ENCODE measurements around the gene CTAG2.
A peak's percentile ranks its signal among the peaks of the same experiment; 100 is the strongest.
"Not testable (repeated sequence)": the region's sequence is repeated elsewhere in the genome, so short reads cannot be mapped to it uniquely, and the experiment has no call there.

CTAG2 gene
- total RNA-seq, result 0 to 1.6 (median 0) reads per million in 9 experiments

GRCh38 chrX:154653413-154653812 is at the start of gene CTAG2:
Gene CTAG2, minus strand, starts transcription at chrX:154653579. Its CDS starts 64 bp downstream, at chrX:154653515.
- H3K27me3 Mint-ChIP-seq; H3K4me1 Mint-ChIP-seq (ENCODE audit: low read depth in 2 of 2); H3K4me3 Mint-ChIP-seq; H3K36me3 Mint-ChIP-seq (ENCODE audit: insufficient read depth); ATAC-seq (replicated peaks); H3K27ac Mint-ChIP-seq; DNase-seq; H3K9me3 Mint-ChIP-seq: not testable (repeated sequence)

- no peaks in the 10 kb centered on the region for H3K9me3 Mint-ChIP-seq
- no peak for ATAC-seq (replicated peaks)
- no peak overlapping the region for H3K4me3 Mint-ChIP-seq
- DNase-seq, result no peak
- no peak overlapping the region for H3K27ac Mint-ChIP-seq
- H3K27me3 Mint-ChIP-seq, result no peaks in the 10 kb centered on the region
- H3K4me1 Mint-ChIP-seq (ENCODE audit: low read depth in 2 of 2), result peaks cover 18 to 25% of the 10 kb centered on the region in 2 donors
- H3K36me3 Mint-ChIP-seq (ENCODE audit: insufficient read depth), result peaks cover 53% of the 10 kb centered on the region
Observed at GRCh38 chrX:154698630-154699248, 45.4 kb upstream of the CTAG2 start.

- ATAC-seq (replicated peaks) (no peak), DNase-seq (no peak)
- peaks cover 45% of the 10 kb centered on the region for H3K36me3 Mint-ChIP-seq (ENCODE audit: insufficient read depth)
- H3K4me3 Mint-ChIP-seq, result no peak overlapping the region
- H3K27me3 Mint-ChIP-seq, result no peaks in the 10 kb centered on the region
- H3K4me1 Mint-ChIP-seq (ENCODE audit: low read depth in 2 of 2), result peaks cover 9 to 20% of the 10 kb centered on the region in 2 donors
- peak overlapping the region in 1 of 2 donors; percentile 41 for H3K27ac Mint-ChIP-seq
- no peaks in the 10 kb centered on the region for H3K9me3 Mint-ChIP-seq
Observed at GRCh38 chrX:154696676-154697045, 43.3 kb upstream of the CTAG2 start.

- H3K27me3 Mint-ChIP-seq, result no peaks in the 10 kb centered on the region
- H3K27ac Mint-ChIP-seq, result peak overlapping the region in 1 of 2 donors; percentile 41
- no peak overlapping the region for H3K4me3 Mint-ChIP-seq
- peaks cover 44% of the 10 kb centered on the region for H3K36me3 Mint-ChIP-seq (ENCODE audit: insufficient read depth)
- peaks cover 9 to 14% of the 10 kb centered on the region in 2 donors for H3K4me1 Mint-ChIP-seq (ENCODE audit: low read depth in 2 of 2)
- DNase-seq (no peak), ATAC-seq (replicated peaks) (no peak)
- H3K9me3 Mint-ChIP-seq, result no peaks in the 10 kb centered on the region
Observed at GRCh38 chrX:154695911-154696675, 42.7 kb upstream of the CTAG2 start.

GRCh38 chrX:154693394-154693793 is 40.0 kb upstream of the CTAG2 start:
- no peaks in the 10 kb centered on the region for H3K27me3 Mint-ChIP-seq
- ATAC-seq (replicated peaks), result no peak
- DNase-seq, result no peak
- peaks cover 38% of the 10 kb centered on the region for H3K36me3 Mint-ChIP-seq (ENCODE audit: insufficient read depth)
- H3K9me3 Mint-ChIP-seq, result no peaks in the 10 kb centered on the region
- H3K4me1 Mint-ChIP-seq (ENCODE audit: low read depth in 2 of 2), result peaks cover 1 to 9% of the 10 kb centered on the region in 2 donors
- no peak overlapping the region for H3K4me3 Mint-ChIP-seq
- peak overlapping the region in 1 of 2 donors; percentile 19 for H3K27ac Mint-ChIP-seq

GRCh38 chrX:154690438-154690837 is 37.1 kb upstream of the CTAG2 start:
- not testable (repeated sequence) for H3K4me3 Mint-ChIP-seq; H3K27me3 Mint-ChIP-seq; H3K27ac Mint-ChIP-seq; H3K9me3 Mint-ChIP-seq; ATAC-seq (replicated peaks); DNase-seq
- H3K4me1 Mint-ChIP-seq (ENCODE audit: low read depth in 2 of 2), result peaks cover 4 to 12% of the 10 kb centered on the region in 2 donors
- peaks cover 35% of the 10 kb centered on the region for H3K36me3 Mint-ChIP-seq (ENCODE audit: insufficient read depth)

GRCh38 chrX:154672084-154672483 is 18.7 kb upstream of the CTAG2 start:
- DNase-seq; H3K27me3 Mint-ChIP-seq; H3K4me3 Mint-ChIP-seq; H3K4me1 Mint-ChIP-seq (ENCODE audit: low read depth in 2 of 2); H3K27ac Mint-ChIP-seq; ATAC-seq (replicated peaks): not testable (repeated sequence)
- peaks cover 9 to 12% of the 10 kb centered on the region in 2 donors for H3K9me3 Mint-ChIP-seq
- H3K36me3 Mint-ChIP-seq (ENCODE audit: insufficient read depth), result peaks cover 15% of the 10 kb centered on the region

GRCh38 chrX:154670848-154671247 is 17.5 kb upstream of the CTAG2 start:
- H3K4me3 Mint-ChIP-seq; H3K27ac Mint-ChIP-seq; DNase-seq; ATAC-seq (replicated peaks); H3K4me1 Mint-ChIP-seq (ENCODE audit: low read depth in 2 of 2); H3K27me3 Mint-ChIP-seq: not testable (repeated sequence)
- peaks cover 9 to 12% of the 10 kb centered on the region in 2 donors for H3K9me3 Mint-ChIP-seq
- peaks cover 11% of the 10 kb centered on the region for H3K36me3 Mint-ChIP-seq (ENCODE audit: insufficient read depth)

GRCh38 chrX:154661899-154662298 is 8.5 kb upstream of the CTAG2 start:
- peak overlapping the region in 1 of 2 donors; percentile 49 for H3K27ac Mint-ChIP-seq
- H3K9me3 Mint-ChIP-seq, result no peaks in the 10 kb centered on the region
- DNase-seq (no peak), ATAC-seq (replicated peaks) (no peak)
- H3K36me3 Mint-ChIP-seq (ENCODE audit: insufficient read depth), result no peaks in the 10 kb centered on the region
- H3K4me3 Mint-ChIP-seq, result no peak overlapping the region
- no peaks in the 10 kb centered on the region for H3K4me1 Mint-ChIP-seq (ENCODE audit: low read depth in 2 of 2)
- no peaks in the 10 kb centered on the region for H3K27me3 Mint-ChIP-seq

GRCh38 chrX:154661170-154661569 is 7.8 kb upstream of the CTAG2 start:
- H3K4me3 Mint-ChIP-seq, result no peak overlapping the region
- no peaks in the 10 kb centered on the region for H3K27me3 Mint-ChIP-seq
- H3K9me3 Mint-ChIP-seq, result no peaks in the 10 kb centered on the region
- no peaks in the 10 kb centered on the region for H3K36me3 Mint-ChIP-seq (ENCODE audit: insufficient read depth)
- DNase-seq (no peak), ATAC-seq (replicated peaks) (no peak)
- no peaks in the 10 kb centered on the region for H3K4me1 Mint-ChIP-seq (ENCODE audit: low read depth in 2 of 2)
- no peak overlapping the region for H3K27ac Mint-ChIP-seq

- DNase-seq, result no peak
- Mint-ChIP-seq H3K36me3 (ENCODE audit: insufficient read depth) (no peaks in the 10 kb centered on the region), H3K27me3 (no peaks in the 10 kb centered on the region), H3K9me3 (no peaks in the 10 kb centered on the region), H3K27ac (no peak overlapping the region), H3K4me1 (ENCODE audit: low read depth in 2 of 2) (no peaks in the 10 kb centered on the region), H3K4me3 (no peak overlapping the region)
- ATAC-seq (replicated peaks), result no peak
Observed at GRCh38 chrX:154660541-154660940, 7.2 kb upstream of the CTAG2 start.

GRCh38 chrX:154658957-154659356 is 5.6 kb upstream of the CTAG2 start:
- no peak for ATAC-seq (replicated peaks)
- H3K4me1 Mint-ChIP-seq (ENCODE audit: low read depth in 2 of 2), result no peaks in the 10 kb centered on the region
- DNase-seq, result no peak
- H3K27me3 Mint-ChIP-seq, result no peaks in the 10 kb centered on the region
- H3K9me3 Mint-ChIP-seq, result no peaks in the 10 kb centered on the region
- H3K36me3 Mint-ChIP-seq (ENCODE audit: insufficient read depth), result no peaks in the 10 kb centered on the region
- no peak overlapping the region for H3K4me3 Mint-ChIP-seq
- H3K27ac Mint-ChIP-seq, result peak overlapping the region in 1 of 2 donors; percentile 33

- ATAC-seq (replicated peaks), result no peak
- Mint-ChIP-seq H3K27me3 (no peaks in the 10 kb centered on the region), H3K9me3 (no peaks in the 10 kb centered on the region)
Observed at GRCh38 chrX:154658187-154658586, 4.8 kb upstream of the CTAG2 start.

GRCh38 chrX:154657226-154657805 is 3.9 kb upstream of the CTAG2 start:
- no peaks in the 10 kb centered on the region for H3K4me1 Mint-ChIP-seq (ENCODE audit: low read depth in 2 of 2)
- ATAC-seq (replicated peaks) (no peak), DNase-seq (no peak)
- H3K9me3 Mint-ChIP-seq, result no peaks in the 10 kb centered on the region
- no peaks in the 10 kb centered on the region for H3K36me3 Mint-ChIP-seq (ENCODE audit: insufficient read depth)
- no peak overlapping the region for H3K27ac Mint-ChIP-seq
- no peaks in the 10 kb centered on the region for H3K27me3 Mint-ChIP-seq
- H3K4me3 Mint-ChIP-seq, result no peak overlapping the region

More at GRCh38 chrX:154658187-154658586, 4.8 kb upstream of the CTAG2 start:
- no peak for DNase-seq
- Mint-ChIP-seq H3K4me3 (no peak overlapping the region), H3K4me1 (ENCODE audit: low read depth in 2 of 2) (no peaks in the 10 kb centered on the region), H3K27ac (no peak overlapping the region), H3K36me3 (ENCODE audit: insufficient read depth) (no peaks in the 10 kb centered on the region)
